HG02938 (cell line): Measurements from ENCODE around the gene PRPSAP1.

ENCODE experiments used
- ATAC-seq: cut with Tn5 transposase; IDR thresholded peaks from one replicate; pipeline ENCODE4 v1.9.1; 2021; ENCODE audit warnings: mild to moderate bottlenecking, moderate library complexity; ENCODE audit not compliant: unreplicated experiment

The PRPSAP1 gene

GRCh38 chr17:76383546-76384221, 30.0 kb upstream of the PRPSAP1 start:
- ATAC-seq, result peak; percentile 20

- peak; percentile 22 for ATAC-seq
These were observed 29.3 kb upstream of the PRPSAP1 start for GRCh38 chr17:76382803-76383545.

GRCh38 chr17:76382351-76382802, 28.7 kb upstream of the PRPSAP1 start:
- no peak for ATAC-seq

GRCh38 chr17:76381633-76382350, 28.1 kb upstream of the PRPSAP1 start:
- no peak for ATAC-seq

GRCh38 chr17:76379646-76380376, 26.1 kb upstream of the PRPSAP1 start:
- no peak for ATAC-seq

GRCh38 chr17:76379275-76379641, 25.5 kb upstream of the PRPSAP1 start:
- no peak for ATAC-seq

GRCh38 chr17:76378548-76379274, 25.0 kb upstream of the PRPSAP1 start:
- ATAC-seq, result no peak

- no peak for ATAC-seq
These were observed 22.8 kb upstream of the PRPSAP1 start for GRCh38 chr17:76376318-76377133.

GRCh38 chr17:76371656-76372628, 18.2 kb upstream of the PRPSAP1 start:
- no peak for ATAC-seq

- ATAC-seq, result no peak
These were observed 16.7 kb upstream of the PRPSAP1 start for GRCh38 chr17:76370261-76370993.

- no peak for ATAC-seq
These were observed 16.1 kb upstream of the PRPSAP1 start for GRCh38 chr17:76369804-76370203.

- ATAC-seq, result no peak
These were observed 15.7 kb upstream of the PRPSAP1 start for GRCh38 chr17:76369379-76369778.

GRCh38 chr17:76368545-76368944, 14.8 kb upstream of the PRPSAP1 start:
- no peak for ATAC-seq

GRCh38 chr17:76367642-76368041, 13.9 kb upstream of the PRPSAP1 start:
- ATAC-seq, result no peak

GRCh38 chr17:76366247-76366646, 12.5 kb upstream of the PRPSAP1 start:
- no peak for ATAC-seq

GRCh38 chr17:76365256-76365903, 11.7 kb upstream of the PRPSAP1 start:
- ATAC-seq, result no peak

- no peak for ATAC-seq
These were observed 9.6 kb upstream of the PRPSAP1 start for GRCh38 chr17:76363107-76363842.
